Measurements from ENCODE around the gene IP6K3.

The IP6K3 gene

DNA sequence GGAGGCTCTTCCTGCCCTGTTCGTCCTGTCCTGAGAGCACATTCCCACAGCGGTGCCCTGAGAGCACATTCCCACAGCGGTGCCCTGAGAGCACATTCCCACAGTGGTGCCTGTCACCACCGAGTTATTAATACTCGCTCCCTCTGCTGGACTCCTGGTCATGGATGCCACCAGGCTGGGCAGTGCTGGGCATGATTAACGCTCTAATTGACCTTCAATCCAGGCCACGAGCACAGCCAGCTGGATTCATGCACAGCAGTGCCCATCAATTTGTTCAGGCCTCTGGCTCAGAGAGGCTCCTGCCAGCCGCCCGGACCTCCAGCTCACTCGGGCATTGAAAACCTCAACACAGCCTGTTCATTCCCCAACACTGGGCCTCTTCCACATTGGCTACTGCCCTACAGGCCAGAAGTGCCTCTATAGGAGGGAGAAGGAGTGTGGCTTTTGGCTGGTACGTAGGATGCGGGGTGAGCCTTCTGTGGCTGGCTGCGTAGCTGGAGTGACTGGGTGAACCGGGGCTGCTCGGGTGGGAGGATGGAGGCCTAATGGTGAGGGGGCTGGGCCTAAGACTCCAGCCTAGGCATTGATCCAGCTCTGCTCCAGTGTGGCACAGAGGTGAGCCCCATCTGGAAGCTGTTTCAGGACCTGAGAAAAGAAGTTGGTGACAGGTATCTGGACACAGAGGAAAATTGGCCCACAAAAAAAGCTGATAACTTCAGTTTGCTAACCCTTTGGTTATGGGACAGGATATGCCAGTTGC lies 9.3 kb downstream of the IP6K3 start:
- no peak for DNase-seq (ENCODE audit: low spot score)
- TF ChIP-seq, protein P1, sequence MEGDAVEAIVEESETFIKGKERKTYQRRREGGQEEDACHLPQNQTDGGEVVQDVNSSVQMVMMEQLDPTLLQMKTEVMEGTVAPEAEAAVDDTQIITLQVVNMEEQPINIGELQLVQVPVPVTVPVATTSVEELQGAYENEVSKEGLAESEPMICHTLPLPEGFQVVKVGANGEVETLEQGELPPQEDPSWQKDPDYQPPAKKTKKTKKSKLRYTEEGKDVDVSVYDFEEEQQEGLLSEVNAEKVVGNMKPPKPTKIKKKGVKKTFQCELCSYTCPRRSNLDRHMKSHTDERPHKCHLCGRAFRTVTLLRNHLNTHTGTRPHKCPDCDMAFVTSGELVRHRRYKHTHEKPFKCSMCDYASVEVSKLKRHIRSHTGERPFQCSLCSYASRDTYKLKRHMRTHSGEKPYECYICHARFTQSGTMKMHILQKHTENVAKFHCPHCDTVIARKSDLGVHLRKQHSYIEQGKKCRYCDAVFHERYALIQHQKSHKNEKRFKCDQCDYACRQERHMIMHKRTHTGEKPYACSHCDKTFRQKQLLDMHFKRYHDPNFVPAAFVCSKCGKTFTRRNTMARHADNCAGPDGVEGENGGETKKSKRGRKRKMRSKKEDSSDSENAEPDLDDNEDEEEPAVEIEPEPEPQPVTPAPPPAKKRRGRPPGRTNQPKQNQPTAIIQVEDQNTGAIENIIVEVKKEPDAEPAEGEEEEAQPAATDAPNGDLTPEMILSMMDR (IDR thresholded peaks at IDR 0.05) = no peak
- Histone ChIP-seq H3K4me3 (no peak overlapping the region), H3K27ac (peak overlapping the region in 1 of 2 donors; percentile 68)

DNA sequence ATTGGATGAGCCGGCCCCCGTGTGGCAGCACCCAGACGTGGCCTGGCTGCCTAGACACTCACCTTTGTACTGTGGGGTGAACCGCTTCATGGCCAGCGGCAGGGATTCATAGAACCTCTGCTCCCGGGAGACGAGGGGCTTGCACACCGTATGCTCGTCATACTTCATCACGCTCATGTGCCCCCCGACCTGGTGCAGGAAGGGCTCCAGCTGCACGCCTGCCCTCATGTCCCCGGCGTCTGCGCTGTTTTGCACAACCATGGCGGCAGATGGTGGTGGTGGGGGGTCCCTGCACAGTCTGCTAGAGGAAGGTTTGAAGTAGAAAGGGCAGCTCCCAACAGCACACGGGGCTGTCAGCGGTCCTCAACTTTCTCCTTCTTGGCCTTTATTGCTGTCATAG lies 11.5 kb downstream of the IP6K3 start:
- no peak for DNase-seq (ENCODE audit: low spot score)
- Histone ChIP-seq H3K27ac (no peak overlapping the region), H3K4me3 (no peak overlapping the region)
- TF ChIP-seq, protein P1 (IDR thresholded peaks at IDR 0.05) = no peak

DNA sequence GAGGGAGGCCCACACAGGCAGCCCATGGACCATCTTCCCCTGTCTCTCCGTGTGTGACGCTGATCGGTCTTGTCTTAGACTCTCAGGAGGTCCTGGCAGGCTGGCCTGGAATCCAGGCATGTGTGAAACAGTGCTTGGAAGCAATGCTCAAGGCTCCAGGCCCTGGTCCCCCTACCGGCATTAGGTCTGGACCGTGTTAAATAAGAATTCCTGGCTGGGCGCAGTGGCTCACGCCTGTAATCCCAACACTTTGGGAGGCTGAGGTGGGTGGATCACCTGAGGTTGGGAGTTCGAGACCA lies 13.0 kb downstream of the IP6K3 start:
- TF ChIP-seq, protein P1 (IDR thresholded peaks at IDR 0.05) = no peak
- no peak for DNase-seq (ENCODE audit: low spot score)
- H3K4me3 ChIP-seq = no peak overlapping the region
- no peak overlapping the region for H3K27ac ChIP-seq

DNA sequence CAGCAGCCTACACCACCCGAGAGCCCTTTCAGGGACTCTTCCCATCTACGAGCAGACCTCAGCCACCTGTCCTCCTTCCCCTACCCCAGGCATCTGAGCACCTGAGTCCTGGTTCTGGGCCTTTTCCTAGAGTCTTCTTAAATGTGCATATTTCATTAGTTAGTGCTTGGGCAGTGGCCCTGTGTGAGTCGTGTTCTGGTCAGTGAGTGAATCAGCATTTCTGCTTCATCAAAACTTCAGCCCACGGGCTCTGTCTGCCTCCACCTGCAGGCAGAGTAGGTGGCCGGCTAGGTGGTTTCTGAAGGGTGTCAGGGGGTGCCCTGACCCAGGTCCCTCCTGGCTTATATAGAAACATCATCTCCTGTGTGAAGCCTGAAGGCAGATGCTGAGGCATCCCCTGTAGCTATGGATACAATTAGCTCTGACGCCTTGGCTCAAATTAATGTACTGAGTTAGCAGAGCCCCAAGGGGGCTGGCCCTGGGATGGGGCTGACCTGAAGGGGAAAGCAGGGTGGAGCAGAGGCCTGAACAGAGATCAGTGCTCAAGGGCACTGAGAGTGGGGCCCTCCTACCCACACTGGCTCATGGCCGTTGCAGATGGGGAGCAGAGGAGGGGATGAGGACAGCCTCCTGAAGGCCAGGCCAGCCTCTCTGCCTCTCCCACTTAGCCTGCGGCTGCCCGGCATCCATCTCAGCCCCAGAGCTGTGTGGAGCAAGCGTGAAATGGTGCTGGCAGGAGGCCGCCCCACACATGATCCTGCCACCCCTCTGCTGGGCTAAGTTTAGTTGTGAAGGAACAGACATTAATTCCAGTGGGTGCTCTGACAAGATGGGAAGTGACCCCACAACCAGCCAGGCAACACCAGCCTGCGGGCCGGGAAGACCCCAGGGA lies 13.6 kb downstream of the IP6K3 start:
- TF ChIP-seq, protein P1 (IDR thresholded peaks at IDR 0.05) = no peak
- no peak for DNase-seq (ENCODE audit: low spot score)
- H3K27ac ChIP-seq = no peak overlapping the region
- no peak overlapping the region for H3K4me3 ChIP-seq

DNA sequence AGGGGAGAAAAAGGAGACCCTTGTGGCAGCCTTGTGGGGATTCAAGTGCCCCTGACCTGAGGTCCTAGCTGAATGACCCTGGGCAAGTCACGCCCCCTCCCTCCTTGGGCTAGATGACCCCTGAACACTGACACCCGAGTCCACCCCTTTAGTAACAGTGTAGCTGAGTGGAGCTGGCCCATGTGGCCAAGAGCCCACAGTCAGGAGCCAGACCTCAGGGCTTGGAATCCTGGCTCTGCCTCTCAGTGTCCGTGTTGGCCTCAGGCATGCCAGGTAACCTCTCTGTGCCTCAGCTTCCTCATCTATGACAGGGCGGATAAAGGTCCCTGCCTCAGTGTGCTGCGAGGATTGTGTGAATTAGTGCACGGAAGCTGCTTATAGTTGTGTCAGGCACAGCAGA lies 14.3 kb downstream of the IP6K3 start:
- no peak overlapping the region for H3K27ac ChIP-seq
- no peak for DNase-seq (ENCODE audit: low spot score)
- TF ChIP-seq, protein P1 (IDR thresholded peaks at IDR 0.05) = no peak
- H3K4me3 ChIP-seq = no peak overlapping the region

DNA sequence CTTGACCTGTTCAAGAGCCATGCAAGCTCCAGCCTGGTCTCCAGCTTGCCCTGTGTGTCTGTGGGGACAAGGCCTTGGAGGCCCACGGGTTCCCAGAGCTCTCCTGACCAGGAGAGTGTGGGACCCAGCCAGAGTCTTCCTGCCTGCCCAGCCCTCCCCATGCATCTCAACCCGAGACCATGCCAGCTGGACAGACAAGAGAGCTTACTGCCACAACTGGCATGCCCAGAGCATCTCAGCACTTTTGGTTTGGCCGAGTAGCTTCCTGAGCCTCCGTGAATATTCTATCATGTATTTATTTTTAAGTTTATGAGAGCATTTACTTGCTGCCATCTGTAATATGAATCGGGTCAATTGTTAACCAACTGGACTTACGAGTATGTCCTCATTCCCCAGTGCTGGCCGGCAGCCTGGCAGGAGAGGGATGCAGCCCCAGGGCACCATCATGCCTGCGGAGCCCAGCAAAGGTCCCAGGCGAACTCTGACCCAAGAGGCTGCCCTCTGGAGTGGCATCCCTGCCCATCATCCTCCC lies 14.9 kb downstream of the IP6K3 start:
- no peak overlapping the region for H3K27ac ChIP-seq
- H3K4me3 ChIP-seq = no peak overlapping the region
- TF ChIP-seq, protein P1 (IDR thresholded peaks at IDR 0.05) = no peak
- no peak for DNase-seq (ENCODE audit: low spot score)

All from coronary artery (tissue), 2 donors.